Left hindlimb (tissue), 1 donor: ENCODE measurements around the gene TNNC2.
"Not testable (repeated sequence)": the region's sequence is repeated elsewhere in the genome, so short reads cannot be mapped to it uniquely, and the experiment has no call there.

Experiments
- DNase-seq: peaks from one replicate; pipeline ENCODE4 v3.0.0-alpha.2; 2018

The TNNC2 gene

GRCh38 chr20:45848421-45848820 is 21.3 kb upstream of the TNNC2 start:
- no peak for DNase-seq

GRCh38 chr20:45845452-45845851 is 18.3 kb upstream of the TNNC2 start:
- DNase-seq = no peak

- DNase-seq = no peak
Measured at GRCh38 chr20:45843506-45843905, 16.4 kb upstream of the TNNC2 start.

- DNase-seq = no peak
Measured at GRCh38 chr20:45842169-45842812, 15.2 kb upstream of the TNNC2 start.

- DNase-seq = no peak
Measured at GRCh38 chr20:45841407-45842129, 14.5 kb upstream of the TNNC2 start.

GRCh38 chr20:45840700-45841198 is 13.6 kb upstream of the TNNC2 start:
- DNase-seq = no peak

- no peak for DNase-seq
Measured at GRCh38 chr20:45836841-45837240, 9.7 kb upstream of the TNNC2 start.

GRCh38 chr20:45835825-45836224 is 8.7 kb upstream of the TNNC2 start:
- DNase-seq = no peak

- no peak for DNase-seq
Measured at GRCh38 chr20:45835329-45835765, 8.2 kb upstream of the TNNC2 start.

- peak; percentile 25 for DNase-seq
Measured at GRCh38 chr20:45834797-45835161, 7.7 kb upstream of the TNNC2 start.

GRCh38 chr20:45833883-45834796 is 7.0 kb upstream of the TNNC2 start:
- peak; percentile 88 for DNase-seq

- DNase-seq = peak; percentile 91
Measured at GRCh38 chr20:45833030-45833882, 6.1 kb upstream of the TNNC2 start, which contains the start of gene SNX21. SNX21 (plus strand) TSS chr20:45833799; CDS start chr20:45833920, 121 bp downstream.

- DNase-seq = no peak
Measured at GRCh38 chr20:45832619-45833018, 5.5 kb upstream of the TNNC2 start.

- DNase-seq = not testable (repeated sequence)
Measured at GRCh38 chr20:45829673-45830106, 2.6 kb upstream of the TNNC2 start.

GRCh38 chr20:45828589-45828988 is 1.5 kb upstream of the TNNC2 start:
- peak; percentile 76 for DNase-seq

- DNase-seq = no peak
Measured at GRCh38 chr20:45827712-45828111, 600 bp upstream of the TNNC2 start.

- DNase-seq = peak; percentile 60
Measured at GRCh38 chr20:45826381-45827019, 612 bp downstream of the TNNC2 start.

- DNase-seq = no peak
Measured at GRCh38 chr20:45823949-45824835, 2.9 kb downstream of the TNNC2 start.

GRCh38 chr20:45822857-45823256 is 4.3 kb downstream of the TNNC2 start:
- DNase-seq = no peak

- DNase-seq = no peak
Measured at GRCh38 chr20:45821947-45822346, 5.2 kb downstream of the TNNC2 start.

GRCh38 chr20:45819466-45819865 is 7.6 kb downstream of the TNNC2 start:
- no peak for DNase-seq
